Sigmoid colon (tissue), 7 donors: ENCODE data around the gene ENG. TPM values are rescaled to one million over a fixed set of nuclear protein-coding genes. Genes with fewer than 3 reads are reported as not detected.
"Not testable (repeated sequence)": the region's sequence is repeated elsewhere in the genome, so short reads cannot be mapped to it uniquely, and the experiment has no call there.

ENCODE experiments used
- DNase-seq: peaks from one replicate; pipeline ENCODE4 v3.0.0-alpha.2; 2019
- H3K27ac ChIP-seq, 4 donors: fragments of 200-600 bp; sonication (generic); one replicate each; pipeline ENCODE4 v1.5.1; 2016 to 2019; ENCODE audit warnings: mild to moderate bottlenecking in 1 of 4
- H3K27me3 ChIP-seq, 3 donors: fragments of 200-600 bp; sonication (generic); one replicate each; pipeline ENCODE4 v1.5.1; 2019; ENCODE audit warnings: mild to moderate bottlenecking in 1 of 3
- H3K36me3 ChIP-seq, 4 donors: fragments of 200-600 bp; sonication (generic); one replicate each; pipeline ENCODE4 v1.5.1; 2016 to 2019
- H3K4me1 ChIP-seq, 4 donors: fragments of 200-600 bp; sonication (generic); one replicate each; pipeline ENCODE4 v1.5.1; 2017 to 2019
- H3K4me3 ChIP-seq, 4 donors: fragments of 200-600 bp; sonication (generic); one replicate each; pipeline ENCODE4 v1.5.1; 2017 to 2019; ENCODE audit warnings: mild to moderate bottlenecking in 2 of 4, moderate library complexity in 1 of 4
- H3K9me3 ChIP-seq, 4 donors: fragments of 200-600 bp in 3 of 4; sonication (generic) in 3 of 4; one replicate each; pipeline versions ENCODE4 v1.5.1 to v1.6.1; 2013 to 2019
- EP300 ChIP-seq, 4 donors: sonication (generic); formaldehyde crosslinking; IDR thresholded peaks; one replicate each; pipeline ENCODE4 v1.6.1; 2017; ENCODE audit warnings: antibody characterized with exemption in 4 of 4
- POLR2A ChIP-seq, 2 donors: fragments of 450-650 bp; IDR thresholded peaks; one replicate each; pipeline ENCODE4 v1.6.1; 2016; ENCODE audit warnings: antibody characterized with exemption in 2 of 2, mild to moderate bottlenecking in 2 of 2, moderate library complexity in 2 of 2
- POLR2AphosphoS5 ChIP-seq, 4 donors: sonication (generic); formaldehyde crosslinking; IDR thresholded peaks; one replicate each; pipeline ENCODE4 v1.6.1; 2017; ENCODE audit warnings: antibody characterized with exemption in 4 of 4
- WGBS, 2 donors: extraction: QIAGEN DNeasy Blood & Tissue Kit; methylation state at CpG; one replicate each; pipeline ENCODE4 v1.1.7; 2013; 5-methylcytosine and 5-hydroxymethylcytosine counted together
- intact Hi-C: fragments of 100-400 bp; cut with DNase I; formaldehyde crosslinking; loops from one replicate; pipeline ENCODE4 v1.15.1; 2023
- polyA plus RNA-seq, 3 donors: library from polyadenylated mRNA; stranded (reverse); fragments of 200-250 nt; gene quantifications; one replicate each; pipeline ENCODE4 v1.2.3, GENCODE V29; 2013
- total RNA-seq, 4 donors: library from RNA; depleted of rRNA; stranded (reverse); fragments of >200 nt; gene quantifications; one replicate each; pipeline ENCODE4 v1.1.0, GENCODE V29; 2016
- TF ChIP-seq, protein P1 (sequence below), 4 experiments: fragments of 450-650 bp in 3 of 4; fragments of 200-600 bp in 1 of 4; IDR thresholded peaks; one replicate each; pipeline ENCODE4 v1.5.1; 2016 to 2019; ENCODE audit warnings: antibody characterized with exemption in 4 of 4, mild to moderate bottlenecking in 3 of 4, moderate library complexity in 2 of 4
- donor health status: healthy with polysubstance abuse.
- donor health status: Bipolar disorder and iron deficiency.
- donor health status: healthy.

Gene ENG
- total and polyA plus RNA-seq, 7 donors, result 5.4 to 50.4 (median 22.7) TPM

GRCh38 chr9:127884976-127885490, 30.6 kb upstream of the ENG start:
- intact Hi-C loops, result no loop called here
- WGBS, 2 donors, result 79 to 80% methylated on average over 15 of the region's 15 CpGs
- Histone ChIP-seq H3K4me3 (no peak overlapping the region), H3K9me3 (no peaks in the 10 kb centered on the region), H3K4me1 (peaks cover 0 to 4% (median 0%) of the 10 kb centered on the region in 4 donors), H3K36me3 (peaks cover 23 to 46% (median 29%) of the 10 kb centered on the region in 4 donors), H3K27ac (peak overlapping the region in 1 of 4 donors; percentile 8), H3K27me3 (no peaks in the 10 kb centered on the region)
- no peak for DNase-seq
- TF ChIP-seq POLR2AphosphoS5 (IDR thresholded peaks at IDR 0.05) (no peak), EP300 (IDR thresholded peaks at IDR 0.05) (no peak), POLR2A (IDR thresholded peaks at IDR 0.05) (no peak)
- TF ChIP-seq, protein P1, sequence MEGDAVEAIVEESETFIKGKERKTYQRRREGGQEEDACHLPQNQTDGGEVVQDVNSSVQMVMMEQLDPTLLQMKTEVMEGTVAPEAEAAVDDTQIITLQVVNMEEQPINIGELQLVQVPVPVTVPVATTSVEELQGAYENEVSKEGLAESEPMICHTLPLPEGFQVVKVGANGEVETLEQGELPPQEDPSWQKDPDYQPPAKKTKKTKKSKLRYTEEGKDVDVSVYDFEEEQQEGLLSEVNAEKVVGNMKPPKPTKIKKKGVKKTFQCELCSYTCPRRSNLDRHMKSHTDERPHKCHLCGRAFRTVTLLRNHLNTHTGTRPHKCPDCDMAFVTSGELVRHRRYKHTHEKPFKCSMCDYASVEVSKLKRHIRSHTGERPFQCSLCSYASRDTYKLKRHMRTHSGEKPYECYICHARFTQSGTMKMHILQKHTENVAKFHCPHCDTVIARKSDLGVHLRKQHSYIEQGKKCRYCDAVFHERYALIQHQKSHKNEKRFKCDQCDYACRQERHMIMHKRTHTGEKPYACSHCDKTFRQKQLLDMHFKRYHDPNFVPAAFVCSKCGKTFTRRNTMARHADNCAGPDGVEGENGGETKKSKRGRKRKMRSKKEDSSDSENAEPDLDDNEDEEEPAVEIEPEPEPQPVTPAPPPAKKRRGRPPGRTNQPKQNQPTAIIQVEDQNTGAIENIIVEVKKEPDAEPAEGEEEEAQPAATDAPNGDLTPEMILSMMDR (IDR thresholded peaks at IDR 0.05), result no peak

DNA sequence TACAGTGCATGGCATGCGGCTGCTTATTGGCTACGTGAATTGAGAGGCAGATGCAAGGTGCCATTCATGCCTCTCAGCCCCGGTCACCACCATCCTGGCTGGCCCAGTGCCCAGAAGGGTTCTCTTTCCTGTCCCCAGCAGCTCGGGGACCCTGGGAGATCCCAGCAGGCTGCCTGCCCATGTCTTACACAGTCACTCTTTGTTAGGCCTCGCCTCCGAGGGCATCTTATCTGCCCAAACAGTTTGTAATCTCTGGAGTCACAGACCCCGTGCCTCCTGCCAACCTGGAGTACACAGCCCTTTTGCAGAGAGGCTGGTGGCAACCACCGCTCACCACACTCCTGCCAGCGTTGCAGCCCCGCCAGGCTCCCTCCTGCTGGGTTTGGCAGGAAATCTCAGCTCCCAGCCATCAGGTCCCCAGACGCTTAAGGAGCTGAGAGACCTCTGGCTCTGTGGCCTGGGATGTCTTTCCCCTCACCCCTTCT, 30.0 kb upstream of the ENG start:
- 28 to 44% methylated on average over 11 of the region's 11 CpGs for WGBS, 2 donors
- H3K27me3 ChIP-seq, result no peaks in the 10 kb centered on the region
- intact Hi-C loops, result no loop called here
- DNase-seq, result peak; percentile 70
- no peak overlapping the region for H3K27ac ChIP-seq
- TF ChIP-seq POLR2AphosphoS5 (IDR thresholded peaks at IDR 0.05) (no peak), EP300 (IDR thresholded peaks at IDR 0.05) (no peak), POLR2A (IDR thresholded peaks at IDR 0.05) (no peak)
- TF ChIP-seq, protein P1 (IDR thresholded peaks at IDR 0.05), result no peak
- peaks cover 0 to 4% (median 0%) of the 10 kb centered on the region in 4 donors for H3K4me1 ChIP-seq
- H3K9me3 ChIP-seq, result no peaks in the 10 kb centered on the region
- peaks cover 22 to 41% (median 27%) of the 10 kb centered on the region in 4 donors for H3K36me3 ChIP-seq
- no peak overlapping the region for H3K4me3 ChIP-seq

DNA sequence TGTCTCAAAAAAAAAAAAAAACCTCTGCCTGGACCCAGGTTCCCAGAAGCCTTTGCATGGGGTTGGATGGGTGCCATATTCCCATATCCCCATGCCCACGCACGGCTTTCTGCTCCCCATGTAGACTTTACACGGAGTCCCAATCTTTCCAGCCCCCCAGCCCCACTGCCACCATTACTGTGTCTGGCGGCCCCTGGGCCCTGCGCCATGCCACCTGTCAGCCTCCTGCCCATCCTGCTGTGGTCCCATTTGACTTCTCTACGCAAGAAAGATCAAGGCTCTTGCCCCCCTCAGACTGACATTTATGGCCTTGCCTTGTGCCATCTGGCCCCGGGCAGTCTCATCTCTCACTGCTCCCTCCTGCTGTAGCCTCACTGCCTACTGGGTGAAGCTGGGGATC, 29.5 kb upstream of the ENG start:
- Histone ChIP-seq H3K27ac (no peak overlapping the region), H3K4me1 (peaks cover 0 to 4% (median 0%) of the 10 kb centered on the region in 4 donors), H3K27me3 (no peaks in the 10 kb centered on the region), H3K9me3 (no peaks in the 10 kb centered on the region), H3K4me3 (no peak overlapping the region), H3K36me3 (peaks cover 22 to 39% (median 27%) of the 10 kb centered on the region in 4 donors)
- intact Hi-C loops, result no loop called here
- TF ChIP-seq EP300 (IDR thresholded peaks at IDR 0.05) (no peak), POLR2A (IDR thresholded peaks at IDR 0.05) (no peak), POLR2AphosphoS5 (IDR thresholded peaks at IDR 0.05) (no peak)
- TF ChIP-seq, protein P1 (IDR thresholded peaks at IDR 0.05), result no peak
- 76 to 80% methylated on average over 7 of the region's 7 CpGs for WGBS, 2 donors
- no peak for DNase-seq

DNA sequence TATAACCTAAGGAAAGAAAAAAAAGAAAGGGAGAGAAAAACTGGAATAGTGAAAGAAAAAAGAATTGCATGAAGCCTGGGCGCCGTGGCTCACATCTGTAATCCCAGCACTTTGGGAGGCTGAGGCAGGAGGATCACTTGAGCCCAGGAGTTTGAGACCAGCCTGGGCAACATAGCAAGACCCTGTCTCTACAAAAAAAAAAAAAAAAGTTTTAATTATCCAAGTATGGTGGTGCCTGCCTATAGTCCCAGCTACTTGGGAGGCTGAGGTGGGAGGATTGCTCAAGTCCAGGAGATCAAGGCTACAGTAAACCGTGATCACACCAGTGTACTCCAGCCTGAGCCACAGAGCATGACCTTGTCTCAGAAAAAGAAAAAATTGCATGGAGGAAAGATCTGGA, 27.3 kb upstream of the ENG start:
- H3K9me3 ChIP-seq, H3K27ac ChIP-seq, intact Hi-C loops, H3K27me3 ChIP-seq, H3K4me3 ChIP-seq, DNase-seq: not testable (repeated sequence)
- WGBS, 2 donors, result 69 to 91% methylated on average over 3 of the region's 3 CpGs
- H3K4me1 ChIP-seq, result peaks cover 0 to 18% (median 17%) of the 10 kb centered on the region in 4 donors
- peaks cover 8 to 19% (median 12%) of the 10 kb centered on the region in 4 donors for H3K36me3 ChIP-seq

DNA sequence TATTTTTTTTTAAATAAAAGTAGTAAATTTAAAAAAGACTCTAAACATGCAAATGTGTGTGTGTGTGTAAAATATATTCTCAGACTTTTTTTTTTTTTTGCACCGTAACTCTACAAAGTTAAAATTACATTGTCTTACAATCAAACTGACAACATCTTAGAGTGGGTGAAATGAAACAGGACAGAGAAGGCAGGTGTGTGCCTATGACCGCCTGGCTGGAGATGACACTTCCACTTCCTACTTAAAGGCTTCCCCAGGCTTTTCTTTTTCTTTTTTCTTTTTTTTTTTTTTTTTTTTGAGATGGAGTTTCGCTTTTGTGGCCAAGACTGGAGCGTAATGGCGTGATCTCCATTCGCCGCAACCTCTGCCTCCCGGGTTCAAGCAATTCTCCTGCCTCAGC, 25.7 kb upstream of the ENG start:
- H3K9me3 ChIP-seq, result no peaks in the 10 kb centered on the region
- intact Hi-C loops, result no loop called here
- DNase-seq, result no peak
- peaks cover 0 to 33% (median 32%) of the 10 kb centered on the region in 4 donors for H3K4me1 ChIP-seq
- WGBS, 2 donors, result 70 to 76% methylated on average over 8 of the region's 8 CpGs
- no peak overlapping the region for H3K4me3 ChIP-seq
- H3K36me3 ChIP-seq, result peaks cover 0 to 3% (median 0%) of the 10 kb centered on the region in 4 donors
- no peak for TF ChIP-seq EP300 (IDR thresholded peaks at IDR 0.05)
- TF ChIP-seq, protein P1 (IDR thresholded peaks at IDR 0.05), result no peak
- no peaks in the 10 kb centered on the region for H3K27me3 ChIP-seq
- H3K27ac ChIP-seq, result no peak overlapping the region
